ENCODE measurements around the gene MTMR1.

MTMR1 gene

GRCh38 chrX:150777328-150777992 lies 84.3 kb downstream of the MTMR1 start:
- no peak for DNase-seq

DNA sequence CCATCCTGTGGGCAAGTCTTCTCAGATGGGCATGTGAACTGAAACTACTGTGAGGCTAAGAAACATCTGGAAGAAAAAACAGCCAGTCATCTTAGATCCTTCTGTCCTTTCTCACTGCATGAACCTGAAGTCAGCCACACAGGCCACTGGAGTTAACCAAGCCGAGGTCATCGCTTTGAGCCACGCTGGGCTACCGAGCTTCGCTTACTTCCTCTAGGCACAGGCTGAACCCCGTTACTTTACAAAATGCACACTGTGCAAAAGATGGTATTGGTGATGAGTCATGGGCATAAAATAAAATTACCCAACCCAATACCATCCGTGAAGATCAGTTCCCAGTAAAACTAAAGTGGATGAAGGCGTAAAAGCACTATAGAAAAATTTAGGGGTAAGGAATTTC lies 86.2 kb downstream of the MTMR1 start:
- no peak for DNase-seq

- DNase-seq: no peak
Observed at GRCh38 chrX:150781677-150782076, 88.5 kb downstream of the MTMR1 start.

- DNase-seq: no peak
Observed at GRCh38 chrX:150790021-150790420, 96.8 kb downstream of the MTMR1 start.

GRCh38 chrX:150792949-150793527 lies 99.8 kb downstream of the MTMR1 start:
- DNase-seq: no peak

- no peak for DNase-seq
Observed at GRCh38 chrX:150805736-150806135, 112.5 kb downstream of the MTMR1 start.

GRCh38 chrX:150806827-150807226 lies 113.6 kb downstream of the MTMR1 start:
- no peak for DNase-seq

DNA sequence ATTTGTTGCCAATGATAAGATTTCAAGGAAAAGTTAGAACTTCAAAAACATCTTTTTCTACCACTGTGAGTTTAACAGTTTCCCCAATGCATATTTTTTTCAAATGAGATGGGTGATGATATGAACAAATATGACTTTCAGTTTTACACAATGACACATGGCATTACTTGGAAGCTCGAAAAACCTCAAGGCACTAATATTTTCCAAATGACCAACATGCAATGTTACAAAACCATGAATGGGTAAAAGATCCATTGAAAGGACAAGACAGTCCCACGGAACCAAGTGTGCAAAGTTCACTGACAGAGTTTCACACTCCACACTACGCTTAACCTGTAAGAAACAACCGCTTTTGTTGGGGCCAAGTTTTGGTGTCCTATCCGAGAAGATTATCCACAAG lies 120.7 kb downstream of the MTMR1 start:
- no peak for DNase-seq

All from nucleus accumbens (tissue), 56 donors.